Osteoblast (primary cell): ENCODE measurements around the gene SEMA3A. TPM values are rescaled to one million over a fixed set of nuclear protein-coding genes. Genes with fewer than 3 reads are reported as not detected.

Source experiments
- DNase-seq: peaks from one replicate; pipeline ENCODE4 v3.0.0; 2011; ENCODE audit warnings: low spot score, mixed read lengths; ENCODE audit not compliant: insufficient read length; ENCODE audit errors: missing footprints
- H2AFZ ChIP-seq: 2 replicates; pipeline ENCODE4 v1.6.0; 2011; ENCODE audit warnings: mild to moderate bottlenecking, low read length
- H3K27ac ChIP-seq: 2 replicates; pipeline ENCODE4 v1.5.1; 2011; ENCODE audit warnings: mild to moderate bottlenecking, low read depth, low read length, moderate library complexity
- H3K27me3 ChIP-seq: 2 replicates; pipeline ENCODE4 v1.6.0; 2012; ENCODE audit warnings: mild to moderate bottlenecking, control low read depth, inconsistent platforms, low read length, moderate library complexity; ENCODE audit not compliant: insufficient read depth
- H3K36me3 ChIP-seq: 2 replicates; pipeline ENCODE4 v1.5.1; 2011; ENCODE audit warnings: mild to moderate bottlenecking, low read length, control low read depth, moderate library complexity; ENCODE audit not compliant: insufficient read depth
- H3K4me1 ChIP-seq: 2 replicates; pipeline ENCODE4 v1.5.1; 2011; ENCODE audit warnings: mild to moderate bottlenecking, low read length, control low read depth, moderate library complexity; ENCODE audit not compliant: insufficient read depth
- H3K4me2 ChIP-seq: 2 replicates; pipeline ENCODE4 v1.6.0; 2011; ENCODE audit warnings: mild to moderate bottlenecking, low read length; ENCODE audit not compliant: insufficient read depth
- H3K4me3 ChIP-seq: fragments of 200-600 bp; sonication (generic); 3 replicates; pipeline ENCODE4 v1.5.1; 2012; ENCODE audit warnings: mild to moderate bottlenecking, low read length, inconsistent platforms; ENCODE audit not compliant: insufficient read depth
- H3K79me2 ChIP-seq: 2 replicates; pipeline ENCODE4 v1.6.0; 2012; ENCODE audit warnings: mild to moderate bottlenecking, low read length, control low read depth, inconsistent platforms; ENCODE audit not compliant: insufficient read depth
- H3K9me3 ChIP-seq: 2 replicates; pipeline ENCODE4 v1.5.1; 2011; ENCODE audit warnings: low read depth, low read length, control low read depth
- H4K20me1 ChIP-seq: 2 replicates; pipeline ENCODE4 v1.6.0; 2012; ENCODE audit warnings: mild to moderate bottlenecking, low read length, control low read depth; ENCODE audit not compliant: insufficient read depth
- CTCF ChIP-seq: IDR thresholded peaks from 2 replicates; pipeline ENCODE4 v1.5.1; 2011; ENCODE audit warnings: mild to moderate bottlenecking, low read depth, low read length, moderate library complexity; ENCODE audit errors: extremely low read depth
- total RNA-seq: library from RNA; depleted of rRNA; stranded (reverse); fragments of >200 nt; gene quantifications from 2 replicates; pipeline ENCODE4 v1.2.3, GENCODE V29; 2012

SEMA3A gene
- total RNA-seq, 1 donor, result 2.5 TPM

DNA sequence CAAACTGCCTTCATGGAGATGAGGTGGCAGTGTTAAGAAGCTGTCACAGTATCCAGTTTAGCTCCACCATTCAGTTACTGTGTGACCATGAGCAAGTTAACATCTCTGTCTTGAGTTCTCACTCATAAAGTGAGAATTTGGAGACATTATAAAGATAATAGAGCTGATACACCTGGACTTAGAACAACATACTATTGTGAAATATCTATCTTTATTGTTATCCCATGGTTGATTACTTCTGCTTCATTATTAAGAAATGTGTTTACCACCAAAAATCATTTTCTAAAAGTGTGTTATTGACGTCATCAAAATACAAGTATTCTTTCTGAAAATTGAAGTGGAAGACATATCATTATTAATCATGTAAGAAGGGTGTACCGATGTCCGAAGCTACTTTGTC is 166.9 kb downstream of the SEMA3A start:
- no peaks in the 10 kb centered on the region for H3K79me2 ChIP-seq
- no peaks in the 10 kb centered on the region for H3K27me3 ChIP-seq
- H3K36me3 ChIP-seq, result no peaks in the 10 kb centered on the region
- no peak overlapping the region for H3K4me3 ChIP-seq
- no peak overlapping the region for H3K27ac ChIP-seq
- no peaks in the 10 kb centered on the region for H4K20me1 ChIP-seq
- no peak overlapping the region for H3K4me2 ChIP-seq
- no peak for DNase-seq
- no peak overlapping the region for H2AFZ ChIP-seq
- H3K9me3 ChIP-seq, result no peaks in the 10 kb centered on the region
- no peak for TF ChIP-seq CTCF
- peaks cover 13% of the 10 kb centered on the region for H3K4me1 ChIP-seq

DNA sequence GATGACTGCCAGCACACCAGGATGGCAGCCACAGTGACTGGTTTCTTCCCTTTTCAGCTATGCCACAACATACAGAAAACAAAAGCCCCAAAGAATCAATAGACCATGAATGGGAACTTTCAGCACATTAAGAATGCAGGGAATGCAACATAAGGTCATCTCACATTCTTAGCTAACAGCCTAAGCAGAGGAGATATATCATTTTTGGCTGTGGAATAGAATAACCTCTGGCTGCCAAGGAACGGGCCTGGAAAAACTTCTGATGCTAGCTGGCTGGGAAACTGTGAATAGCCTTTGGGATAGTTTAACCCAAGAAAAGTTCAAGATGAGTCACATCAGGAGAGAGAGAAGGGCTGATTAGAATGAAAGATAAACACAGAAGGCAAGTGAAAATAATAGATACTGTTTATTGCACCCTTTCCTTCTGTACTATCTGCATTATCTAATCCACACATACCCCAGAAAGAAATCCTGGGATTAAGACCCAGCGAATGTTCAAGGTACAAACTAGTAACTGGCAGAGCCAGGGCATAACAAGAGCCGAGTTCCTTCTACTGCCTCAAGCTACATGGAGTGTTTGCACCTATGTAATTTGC is 169.2 kb downstream of the SEMA3A start:
- TF ChIP-seq CTCF, result no peak
- H3K4me3 ChIP-seq, result no peak overlapping the region
- H3K27me3 ChIP-seq, result no peaks in the 10 kb centered on the region
- H2AFZ ChIP-seq, result no peak overlapping the region
- H3K36me3 ChIP-seq, result no peaks in the 10 kb centered on the region
- H3K79me2 ChIP-seq, result no peaks in the 10 kb centered on the region
- peaks cover 16% of the 10 kb centered on the region for H3K4me1 ChIP-seq
- no peaks in the 10 kb centered on the region for H3K9me3 ChIP-seq
- peak overlapping the region; percentile 75 for H3K4me2 ChIP-seq
- H3K27ac ChIP-seq, result peak overlapping the region; percentile 81
- DNase-seq, result peak; percentile 75
- no peaks in the 10 kb centered on the region for H4K20me1 ChIP-seq

DNA sequence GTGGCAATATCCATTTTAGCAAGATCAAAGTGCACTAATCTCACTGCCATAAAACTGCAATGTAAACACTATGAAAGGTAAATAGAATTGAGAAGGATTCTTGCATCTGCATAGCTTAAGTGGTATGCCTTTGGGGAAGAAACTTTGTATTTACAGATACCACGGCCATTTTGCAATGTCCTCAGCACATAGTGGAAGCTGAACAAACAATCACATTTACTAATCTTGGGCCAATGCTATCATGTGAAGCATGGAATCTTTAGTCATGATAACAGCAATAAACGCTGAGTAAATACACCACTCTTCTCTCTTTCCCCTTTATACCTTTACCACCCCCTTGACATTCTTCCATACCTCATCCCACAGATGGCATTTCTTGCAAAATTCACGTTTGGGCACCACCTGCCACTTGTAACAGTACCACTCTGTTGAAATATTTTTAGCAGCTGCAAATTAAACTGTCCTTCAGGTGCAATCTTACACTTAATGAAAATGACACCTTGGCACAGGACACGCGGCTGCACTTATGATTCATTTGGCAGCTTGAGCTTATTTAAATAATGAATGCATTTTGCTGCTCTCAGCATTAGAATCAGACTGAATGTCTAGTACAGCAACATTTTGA is 171.8 kb downstream of the SEMA3A start:
- peak; percentile 25 for DNase-seq
- H3K4me1 ChIP-seq, result peaks cover 16% of the 10 kb centered on the region

More for the DNA sequence above, 171.8 kb downstream of the SEMA3A start:
- Histone ChIP-seq H4K20me1 (no peaks in the 10 kb centered on the region), H3K4me2 (no peak overlapping the region), H3K36me3 (no peaks in the 10 kb centered on the region), H2AFZ (peak overlapping the region; percentile 17), H3K27me3 (no peaks in the 10 kb centered on the region), H3K79me2 (no peaks in the 10 kb centered on the region), H3K4me3 (no peak overlapping the region), H3K9me3 (no peaks in the 10 kb centered on the region), H3K27ac (no peak overlapping the region)
- no peak for TF ChIP-seq CTCF
